ENCODE results near the gene SERINC2. TPM values are rescaled to one million over a fixed set of nuclear protein-coding genes. Genes with fewer than 3 reads are reported as not detected.

Gene SERINC2
- total and polyA plus RNA-seq, 4 donors: 4.9 to 66.4 (median 38.7) TPM

- H3K4me3 ChIP-seq (ENCODE audit: low read depth in 1 of 3, low read length in 3 of 3): no peak overlapping the region
- WGBS: 76% methylated on average over 8 of the region's 8 CpGs
- no peak overlapping the region for H3K27ac ChIP-seq (ENCODE audit: low read depth in 1 of 2, low read length in 2 of 2)
- no peaks in the 10 kb centered on the region for H3K36me3 ChIP-seq (ENCODE audit: control insufficient read depth in 4 of 4, insufficient read depth in 3 of 4, low read depth in 1 of 4, low read length in 3 of 4)
- no peaks in the 10 kb centered on the region for H3K27me3 ChIP-seq (ENCODE audit: control insufficient read depth in 4 of 4, insufficient read depth in 4 of 4, low read length in 3 of 4)
- TF ChIP-seq FOXA2 (IDR thresholded peaks at IDR 0.05): no peak
- peak in 1 of 2 donors; percentile 25 for TF ChIP-seq RXRA (IDR thresholded peaks at IDR 0.05)
- no peak for TF ChIP-seq SP1 (IDR thresholded peaks at IDR 0.05)
- DNase-seq (ENCODE audit: low spot score): no peak
- peaks cover 4 to 19% (median 10%) of the 10 kb centered on the region in 4 donors for H3K9me3 ChIP-seq (ENCODE audit: control insufficient read depth in 4 of 4, low read length in 3 of 4)
- peaks cover 0 to 8% (median 1%) of the 10 kb centered on the region in 4 donors for H3K4me1 ChIP-seq (ENCODE audit: control insufficient read depth in 4 of 4, insufficient read depth in 4 of 4, low read length in 3 of 4)
- H3K9ac ChIP-seq (ENCODE audit: low read depth in 1 of 2, low read length in 2 of 2): no peak overlapping the region
Measured at GRCh38 chr1:31453384-31454079, 40.5 kb downstream of the SERINC2 start.

- Histone ChIP-seq H3K9ac (ENCODE audit: low read depth in 1 of 2, low read length in 2 of 2) (no peak overlapping the region), H3K27me3 (ENCODE audit: control insufficient read depth in 4 of 4, insufficient read depth in 4 of 4, low read length in 3 of 4) (no peaks in the 10 kb centered on the region), H3K36me3 (ENCODE audit: control insufficient read depth in 4 of 4, insufficient read depth in 3 of 4, low read depth in 1 of 4, low read length in 3 of 4) (no peaks in the 10 kb centered on the region), H3K4me1 (ENCODE audit: control insufficient read depth in 4 of 4, insufficient read depth in 4 of 4, low read length in 3 of 4) (no peaks in the 10 kb centered on the region), H3K9me3 (ENCODE audit: control insufficient read depth in 4 of 4, low read length in 3 of 4) (peaks cover 9 to 19% (median 13%) of the 10 kb centered on the region in 4 donors), H3K27ac (ENCODE audit: low read depth in 1 of 2, low read length in 2 of 2) (no peak overlapping the region), H3K4me3 (ENCODE audit: low read depth in 1 of 3, low read length in 3 of 3) (no peak overlapping the region)
- DNase-seq (ENCODE audit: low spot score): no peak
- 96% methylated on average over 5 of the region's 5 CpGs for WGBS
- TF ChIP-seq HNF4A (conservative IDR thresholded peaks at IDR 0.05) (no peak), FOXA1 (IDR thresholded peaks at IDR 0.05) (no peak)
Measured at GRCh38 chr1:31458287-31458896, 45.4 kb downstream of the SERINC2 start.

GRCh38 chr1:31460027-31460426 is 47.0 kb downstream of the SERINC2 start:
- H3K36me3 ChIP-seq (ENCODE audit: control insufficient read depth in 4 of 4, insufficient read depth in 3 of 4, low read depth in 1 of 4, low read length in 3 of 4): no peaks in the 10 kb centered on the region
- DNase-seq (ENCODE audit: low spot score): no peak
- WGBS: 64% methylated on average over 6 of the region's 6 CpGs
- no peak for TF ChIP-seq TAF1 (conservative IDR thresholded peaks at IDR 0.05)
- no peak for TF ChIP-seq REST (IDR thresholded peaks at IDR 0.05)
- TF ChIP-seq HNF4A (conservative IDR thresholded peaks at IDR 0.05): peak in 1 of 2 donors; percentile 34
- TF ChIP-seq FOXA2 (IDR thresholded peaks at IDR 0.05): no peak
- TF ChIP-seq RAD21 (IDR thresholded peaks at IDR 0.05): peak; percentile 52 to 61
- peak; percentile 21 for TF ChIP-seq HNF4G (IDR thresholded peaks at IDR 0.05)
- no peak overlapping the region for H3K4me3 ChIP-seq (ENCODE audit: low read depth in 1 of 3, low read length in 3 of 3)
- H3K4me1 ChIP-seq (ENCODE audit: control insufficient read depth in 4 of 4, insufficient read depth in 4 of 4, low read length in 3 of 4): no peaks in the 10 kb centered on the region
- no peak overlapping the region for H3K27ac ChIP-seq (ENCODE audit: low read depth in 1 of 2, low read length in 2 of 2)
- no peak overlapping the region for H3K9ac ChIP-seq (ENCODE audit: low read depth in 1 of 2, low read length in 2 of 2)
- H3K9me3 ChIP-seq (ENCODE audit: control insufficient read depth in 4 of 4, low read length in 3 of 4): peaks cover 9 to 13% (median 11%) of the 10 kb centered on the region in 4 donors
- H3K27me3 ChIP-seq (ENCODE audit: control insufficient read depth in 4 of 4, insufficient read depth in 4 of 4, low read length in 3 of 4): no peaks in the 10 kb centered on the region

Measured in liver (tissue), 9 donors.